22Rv1 (cell line): ENCODE results near the gene GATAD2A.

Experiments
- H3K27ac ChIP-seq: fragments of 450-650 bp; 2 replicates; pipeline ENCODE4 v1.5.1; 2017
- CTCF ChIP-seq: fragments of 450-650 bp; IDR thresholded peaks from 2 replicates; pipeline ENCODE4 v1.5.1; 2017; ENCODE audit warnings: mild to moderate bottlenecking
- ZFX ChIP-seq: fragments of 450-650 bp; IDR thresholded peaks from 2 replicates; pipeline ENCODE4 v1.6.1; 2017; ENCODE audit warnings: antibody characterized with exemption, borderline replicate concordance

GATAD2A gene

DNA sequence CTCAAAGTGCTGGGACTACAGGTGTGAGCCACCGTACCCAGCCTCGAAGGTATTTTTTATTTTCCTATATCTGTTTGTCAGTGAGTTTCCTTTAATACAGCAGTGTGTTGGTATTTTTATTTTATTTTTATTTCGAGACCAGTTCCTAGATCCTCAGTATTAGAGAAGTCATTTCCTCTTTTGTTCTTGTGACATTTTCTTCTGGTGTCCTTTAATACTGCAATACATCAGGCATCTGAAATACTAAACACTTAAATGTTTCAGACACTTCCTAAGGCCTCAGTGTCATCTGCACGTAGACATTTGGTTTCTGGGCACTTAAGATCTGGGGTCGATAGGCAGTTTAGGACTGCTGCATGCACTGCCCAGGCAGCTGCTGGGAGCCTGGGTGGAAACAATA lies 22.5 kb downstream of the GATAD2A start:
- no peak overlapping the region for H3K27ac ChIP-seq
- TF ChIP-seq ZFX (no peak), CTCF (no peak)

GRCh38 chr19:19428746-19429145 lies 23.3 kb downstream of the GATAD2A start:
- H3K27ac ChIP-seq = no peak overlapping the region
- TF ChIP-seq CTCF = no peak
- TF ChIP-seq ZFX = no peak

DNA sequence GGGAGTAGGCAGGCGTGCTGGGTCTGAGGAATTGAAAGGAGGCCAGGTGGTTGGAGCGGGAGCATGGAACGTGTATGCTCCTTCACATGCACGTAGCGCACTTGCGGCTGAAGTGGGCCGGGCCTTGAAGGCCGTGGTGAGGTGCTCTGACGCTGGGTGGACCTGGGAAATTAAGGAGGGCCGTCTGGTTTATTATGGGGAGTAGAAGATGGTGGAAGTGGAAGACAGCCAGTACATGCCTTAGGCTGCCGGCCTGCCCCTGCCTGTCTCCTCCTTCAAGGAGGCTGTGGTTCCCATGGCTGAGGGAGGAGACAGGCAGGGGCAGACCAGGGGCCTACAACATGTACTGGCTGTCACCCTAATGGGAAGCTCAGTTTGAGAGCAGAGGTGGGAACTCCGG lies 23.9 kb downstream of the GATAD2A start:
- TF ChIP-seq CTCF = no peak
- TF ChIP-seq ZFX = no peak

DNA sequence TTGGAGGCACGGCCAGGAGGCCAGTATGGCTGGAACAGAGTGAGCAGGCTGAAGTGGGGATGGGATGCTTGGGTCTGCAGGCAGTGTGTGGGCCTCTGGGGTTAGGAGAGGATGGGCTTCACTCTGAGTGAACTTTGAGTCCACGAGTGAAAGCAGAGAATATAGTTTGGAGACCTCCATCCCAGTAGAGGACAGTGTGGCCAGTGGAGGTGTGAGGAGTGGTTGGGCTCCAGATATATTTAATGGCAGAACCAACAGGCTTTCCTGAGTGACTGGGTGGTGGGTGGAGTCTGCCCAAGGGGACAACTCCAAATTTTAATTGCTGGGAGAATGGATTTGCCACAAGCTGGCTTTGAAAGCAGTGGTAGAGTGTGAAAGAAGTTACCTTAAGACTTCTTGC lies 27.3 kb downstream of the GATAD2A start:
- TF ChIP-seq ZFX (no peak), CTCF (no peak)
- no peak overlapping the region for H3K27ac ChIP-seq

More for the DNA sequence above, 23.9 kb downstream of the GATAD2A start:
- H3K27ac ChIP-seq = no peak overlapping the region

GRCh38 chr19:19433666-19434213 lies 28.3 kb downstream of the GATAD2A start:
- TF ChIP-seq ZFX = no peak
- H3K27ac ChIP-seq = no peak overlapping the region

DNA sequence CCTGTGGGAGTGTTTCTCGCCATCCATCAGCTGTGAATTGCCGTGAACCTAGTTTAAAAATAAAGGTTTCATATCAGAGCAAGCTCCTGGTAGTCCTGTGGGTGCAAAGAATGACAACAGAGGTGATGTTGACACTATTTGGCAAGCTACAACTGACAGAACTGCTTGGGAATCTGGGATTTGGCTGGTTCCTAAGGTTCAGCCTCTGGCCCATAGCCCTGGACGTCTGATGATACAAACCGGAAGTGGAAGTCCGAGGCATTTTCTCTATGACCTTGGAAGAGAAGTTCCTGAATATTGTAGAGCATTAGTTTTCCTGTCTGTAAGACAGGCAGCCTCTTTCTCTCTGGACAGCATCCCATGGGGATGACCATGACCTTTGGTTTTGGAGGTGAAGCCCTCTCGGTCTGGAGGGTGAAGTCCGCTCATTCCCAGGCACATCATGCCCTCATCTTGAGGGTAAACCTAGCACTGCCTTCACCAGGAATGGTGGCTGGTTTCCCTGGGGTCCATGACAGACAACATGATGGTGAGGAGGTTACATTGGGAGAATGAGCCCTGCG lies 29.1 kb downstream of the GATAD2A start:
- no peak for TF ChIP-seq ZFX
- no peak for TF ChIP-seq CTCF

GRCh38 chr19:19436137-19436691 lies 30.7 kb downstream of the GATAD2A start:
- TF ChIP-seq ZFX = no peak
- no peak for TF ChIP-seq CTCF
- no peak overlapping the region for H3K27ac ChIP-seq

More for the DNA sequence above, 29.1 kb downstream of the GATAD2A start:
- H3K27ac ChIP-seq = no peak overlapping the region
